ENCODE measurements around the gene LRIT3.
"Not testable (repeated sequence)": the region's sequence is repeated elsewhere in the genome, so short reads cannot be mapped to it uniquely, and the experiment has no call there.

The LRIT3 gene

GRCh38 chr4:109872950-109873656 is 25.2 kb downstream of the LRIT3 start:
- no peak for DNase-seq (ENCODE audit: extremely low read depth, low read depth)
- TF ChIP-seq CTCF (IDR thresholded peaks at IDR 0.05; ENCODE audit: low read depth, low read length) = no peak

DNA sequence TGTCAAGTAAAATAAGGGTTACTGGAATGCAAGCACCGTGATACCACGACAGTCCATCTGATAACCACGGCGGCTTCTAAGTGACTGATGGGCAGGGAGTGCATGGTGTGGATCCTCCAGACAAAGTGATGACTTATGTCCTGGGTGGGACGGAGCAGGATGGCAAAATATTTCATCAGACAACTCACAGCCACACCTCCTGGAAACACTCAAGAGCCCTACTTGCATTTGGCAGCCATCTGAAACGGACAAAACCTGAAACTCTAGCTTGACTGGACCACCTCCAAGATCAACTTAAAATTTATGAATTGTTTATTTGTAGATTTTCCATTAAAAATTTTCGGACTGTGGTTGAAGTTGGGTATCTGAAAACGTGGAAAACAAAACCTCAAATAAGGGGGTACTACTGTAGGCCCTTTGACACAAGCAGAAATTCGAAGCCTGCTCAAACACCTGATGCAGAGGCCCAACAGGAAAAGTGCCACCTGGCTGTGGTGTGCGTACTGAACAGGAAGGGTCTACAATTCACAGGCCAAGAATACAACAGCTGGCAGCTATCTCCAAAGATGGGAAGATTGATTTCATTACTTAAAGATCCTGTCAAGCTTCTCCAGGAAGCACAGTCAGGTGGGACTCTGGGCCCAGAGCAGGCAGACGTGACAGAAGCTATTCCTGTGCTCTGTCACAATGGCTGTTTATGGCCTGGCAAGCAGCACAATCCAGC is 26.0 kb downstream of the LRIT3 start:
- DNase-seq (ENCODE audit: extremely low read depth, low read depth) = peak; percentile 15
- TF ChIP-seq CTCF (IDR thresholded peaks at IDR 0.05; ENCODE audit: low read depth, low read length) = no peak

GRCh38 chr4:109875106-109875505 is 27.2 kb downstream of the LRIT3 start:
- no peak for DNase-seq (ENCODE audit: extremely low read depth, low read depth)
- TF ChIP-seq CTCF (IDR thresholded peaks at IDR 0.05; ENCODE audit: low read depth, low read length) = no peak

GRCh38 chr4:109875553-109875952 is 27.6 kb downstream of the LRIT3 start:
- not testable (repeated sequence) for DNase-seq (ENCODE audit: extremely low read depth, low read depth)

GRCh38 chr4:109876634-109877265 is 28.8 kb downstream of the LRIT3 start:
- no peak for DNase-seq (ENCODE audit: extremely low read depth, low read depth)
- no peak for TF ChIP-seq CTCF (IDR thresholded peaks at IDR 0.05; ENCODE audit: low read depth, low read length)

DNA sequence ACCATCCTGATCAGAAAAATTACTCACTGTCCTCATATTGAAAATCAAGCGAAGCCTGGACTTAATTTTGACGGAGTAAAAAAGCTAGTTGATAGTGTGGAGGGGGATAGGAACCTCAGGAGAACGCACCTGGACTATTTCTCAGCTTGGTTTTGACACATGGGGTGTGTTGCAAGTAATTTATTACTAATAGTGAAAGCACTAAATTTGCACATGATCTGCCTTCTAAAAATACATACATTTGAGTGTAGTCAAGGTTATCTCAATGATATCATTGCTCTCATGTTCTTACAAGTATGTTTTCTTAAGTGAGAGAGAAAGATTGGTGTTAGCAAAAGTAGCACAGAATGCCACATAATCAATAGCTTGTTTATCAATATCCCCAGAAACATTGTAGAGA is 29.5 kb downstream of the LRIT3 start:
- DNase-seq (ENCODE audit: extremely low read depth, low read depth) = no peak
- no peak for TF ChIP-seq CTCF (IDR thresholded peaks at IDR 0.05; ENCODE audit: low read depth, low read length)

GRCh38 chr4:109878355-109878754 is 30.4 kb downstream of the LRIT3 start:
- DNase-seq (ENCODE audit: extremely low read depth, low read depth) = no peak
- TF ChIP-seq CTCF (IDR thresholded peaks at IDR 0.05; ENCODE audit: low read depth, low read length) = no peak

Data from AG09319 (cell line).